Osteocyte (in vitro differentiated cells): ENCODE data around the gene IGFBP4. TPM values are rescaled to one million over a fixed set of nuclear protein-coding genes. Genes with fewer than 3 reads are reported as not detected.
A peak's percentile ranks its signal among the peaks of the same experiment; 100 is the strongest.
"Not testable (repeated sequence)": the region's sequence is repeated elsewhere in the genome, so short reads cannot be mapped to it uniquely, and the experiment has no call there.

Experiments used
- DNase-seq: peaks from one replicate; pipeline ENCODE4 v3.0.0; 2021; ENCODE audit warnings: mixed read lengths; ENCODE audit not compliant: unreplicated experiment; ENCODE audit errors: extremely low spot score
- H3K27ac Mint-ChIP-seq: one replicate; pipeline ENCODE4 v1.8.0; 2021; ENCODE audit warnings: mild to moderate bottlenecking, mixed read lengths; ENCODE audit not compliant: unreplicated experiment
- H3K27me3 Mint-ChIP-seq: one replicate; pipeline ENCODE4 v1.8.0; 2021; ENCODE audit warnings: mixed read lengths; ENCODE audit not compliant: unreplicated experiment
- H3K36me3 Mint-ChIP-seq: one replicate; pipeline ENCODE4 v1.8.0; 2021; ENCODE audit warnings: mixed read lengths; ENCODE audit not compliant: unreplicated experiment
- H3K4me1 Mint-ChIP-seq: one replicate; pipeline ENCODE4 v1.8.0; 2021; ENCODE audit warnings: mixed read lengths; ENCODE audit not compliant: unreplicated experiment
- H3K4me3 Mint-ChIP-seq: one replicate; pipeline ENCODE4 v1.8.0; 2021; ENCODE audit warnings: mild to moderate bottlenecking, moderate library complexity, mixed read lengths; ENCODE audit not compliant: unreplicated experiment
- H3K9me3 Mint-ChIP-seq: one replicate; pipeline ENCODE4 v1.8.0; 2021; ENCODE audit warnings: mixed read lengths; ENCODE audit not compliant: unreplicated experiment
- long read RNA-seq: library from polyadenylated mRNA; unstranded; transcript quantifications from one replicate; pipeline ENCODE4 v2.0.0, GENCODE V29; 2021
- total RNA-seq: library from RNA; stranded (reverse); gene quantifications from 2 replicates; pipeline ENCODE4 v1.2.1, GENCODE V29; 2021
- TF ChIP-seq, protein P1 (sequence below): fragments of 200-600 bp; sonication (generic); IDR thresholded peaks from 2 replicates; pipeline ENCODE4 v1.5.0; 2021; ENCODE audit warnings: antibody characterized with exemption, mild to moderate bottlenecking, moderate library complexity

IGFBP4 gene
- total RNA-seq = 2,074 and 2,132 TPM in 2 replicates
- long read RNA-seq, transcript IGFBP4-201 (4 exons, 2,200 nt) = major isoform, 95 of 399 reads
- long read RNA-seq, partial matches to known transcripts = 297 of 399 reads
- long read RNA-seq, other reads (novel, unspliced or antisense) = 7 of 399 reads

GRCh38 chr17:40443196-40443987 lies at the start of gene IGFBP4:
TSS of gene IGFBP4 (plus strand) at chr17:40443450. CDS start at chr17:40443736, 286 bp downstream.
- H3K36me3 Mint-ChIP-seq = peaks cover 29% of the 10 kb centered on the region
- no peaks in the 10 kb centered on the region for H3K9me3 Mint-ChIP-seq
- peak; percentile 94 for DNase-seq
- TF ChIP-seq, protein P1, sequence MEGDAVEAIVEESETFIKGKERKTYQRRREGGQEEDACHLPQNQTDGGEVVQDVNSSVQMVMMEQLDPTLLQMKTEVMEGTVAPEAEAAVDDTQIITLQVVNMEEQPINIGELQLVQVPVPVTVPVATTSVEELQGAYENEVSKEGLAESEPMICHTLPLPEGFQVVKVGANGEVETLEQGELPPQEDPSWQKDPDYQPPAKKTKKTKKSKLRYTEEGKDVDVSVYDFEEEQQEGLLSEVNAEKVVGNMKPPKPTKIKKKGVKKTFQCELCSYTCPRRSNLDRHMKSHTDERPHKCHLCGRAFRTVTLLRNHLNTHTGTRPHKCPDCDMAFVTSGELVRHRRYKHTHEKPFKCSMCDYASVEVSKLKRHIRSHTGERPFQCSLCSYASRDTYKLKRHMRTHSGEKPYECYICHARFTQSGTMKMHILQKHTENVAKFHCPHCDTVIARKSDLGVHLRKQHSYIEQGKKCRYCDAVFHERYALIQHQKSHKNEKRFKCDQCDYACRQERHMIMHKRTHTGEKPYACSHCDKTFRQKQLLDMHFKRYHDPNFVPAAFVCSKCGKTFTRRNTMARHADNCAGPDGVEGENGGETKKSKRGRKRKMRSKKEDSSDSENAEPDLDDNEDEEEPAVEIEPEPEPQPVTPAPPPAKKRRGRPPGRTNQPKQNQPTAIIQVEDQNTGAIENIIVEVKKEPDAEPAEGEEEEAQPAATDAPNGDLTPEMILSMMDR = peak; percentile 38
- peaks cover 36% of the 10 kb centered on the region for H3K4me1 Mint-ChIP-seq
- peak within 1 kb of the TSS; percentile 96 for H3K4me3 Mint-ChIP-seq
- H3K27me3 Mint-ChIP-seq = no peaks in the 10 kb centered on the region
- H3K27ac Mint-ChIP-seq = peak within 1 kb of the TSS; percentile 87

DNA sequence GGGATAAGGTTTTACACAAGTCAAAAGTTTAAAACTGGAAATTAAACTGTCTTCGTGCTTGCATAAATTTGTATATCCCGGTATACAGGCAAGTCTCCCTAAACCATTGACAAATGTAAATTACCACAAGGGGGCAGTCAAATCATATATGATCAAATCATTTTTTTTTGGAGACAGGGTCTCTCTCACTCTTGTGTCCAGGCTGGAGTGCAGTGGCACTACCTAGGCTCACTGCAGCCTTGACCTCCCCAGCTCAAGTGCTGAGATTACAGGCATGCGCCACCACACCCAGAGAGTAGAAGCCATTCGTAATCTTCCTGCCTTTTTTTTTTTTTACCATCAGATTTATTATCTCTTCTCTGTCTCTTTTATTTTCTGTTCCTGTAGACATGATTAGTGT lies 44.1 kb upstream of the IGFBP4 start:
- TF ChIP-seq, protein P1 = peak; percentile 72
- Mint-ChIP-seq H3K36me3 (no peaks in the 10 kb centered on the region), H3K4me3 (no peak overlapping the region), H3K27me3 (no peaks in the 10 kb centered on the region), H3K27ac (peak overlapping the region; percentile 18), H3K9me3 (no peaks in the 10 kb centered on the region), H3K4me1 (peaks cover 13% of the 10 kb centered on the region)
- DNase-seq = no peak

GRCh38 chr17:40402668-40403067 lies 40.6 kb upstream of the IGFBP4 start:
- H3K27me3 Mint-ChIP-seq = no peaks in the 10 kb centered on the region
- TF ChIP-seq, protein P1 = no peak
- H3K36me3 Mint-ChIP-seq = no peaks in the 10 kb centered on the region
- H3K27ac Mint-ChIP-seq = no peak overlapping the region
- no peak overlapping the region for H3K4me3 Mint-ChIP-seq
- no peaks in the 10 kb centered on the region for H3K9me3 Mint-ChIP-seq
- DNase-seq = no peak
- peaks cover 14% of the 10 kb centered on the region for H3K4me1 Mint-ChIP-seq

GRCh38 chr17:40404003-40404402 lies 39.2 kb upstream of the IGFBP4 start:
- no peaks in the 10 kb centered on the region for H3K9me3 Mint-ChIP-seq
- TF ChIP-seq, protein P1 = no peak
- peaks cover 14% of the 10 kb centered on the region for H3K4me1 Mint-ChIP-seq
- peak overlapping the region; percentile 21 for H3K27ac Mint-ChIP-seq
- no peaks in the 10 kb centered on the region for H3K27me3 Mint-ChIP-seq
- no peak for DNase-seq
- H3K4me3 Mint-ChIP-seq = no peak overlapping the region
- H3K36me3 Mint-ChIP-seq = no peaks in the 10 kb centered on the region

DNA sequence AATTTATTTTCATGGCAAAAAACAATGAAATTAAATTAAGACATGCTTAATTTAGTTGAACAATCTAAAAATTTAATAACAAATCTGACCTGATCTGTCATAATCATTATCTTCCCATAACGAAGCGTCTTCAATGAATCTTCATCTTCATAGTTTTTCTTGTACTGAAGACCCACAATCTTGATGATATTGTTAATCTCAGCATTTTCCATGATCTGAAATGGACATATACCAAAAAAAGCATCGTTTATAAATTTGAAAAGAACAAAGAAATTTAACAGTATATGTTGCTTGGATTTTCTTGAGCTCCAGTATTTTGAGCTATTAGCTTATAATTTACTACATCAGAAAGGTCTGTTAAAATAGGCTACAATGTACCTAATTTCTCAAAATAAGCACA lies 35.8 kb upstream of the IGFBP4 start:
- no peak for DNase-seq
- Mint-ChIP-seq H3K27me3 (no peaks in the 10 kb centered on the region), H3K27ac (no peak overlapping the region), H3K4me1 (peaks cover 18% of the 10 kb centered on the region), H3K9me3 (no peaks in the 10 kb centered on the region), H3K36me3 (no peaks in the 10 kb centered on the region), H3K4me3 (no peak overlapping the region)
- TF ChIP-seq, protein P1 = no peak

- not testable (repeated sequence) for DNase-seq, H3K27ac Mint-ChIP-seq, H3K27me3 Mint-ChIP-seq, H3K9me3 Mint-ChIP-seq, H3K36me3 Mint-ChIP-seq, H3K4me3 Mint-ChIP-seq
- peaks cover 14% of the 10 kb centered on the region for H3K4me1 Mint-ChIP-seq
These were observed 33.7 kb upstream of the IGFBP4 start for GRCh38 chr17:40409540-40409939.
